H9 (cell line): ENCODE data around the gene CD93. TPM values are rescaled to one million over a fixed set of nuclear protein-coding genes. Genes with fewer than 3 reads are reported as not detected.

Experiments
- DNase-seq: peaks from one replicate; pipeline ENCODE4 v3.0.0-alpha.2; 2017
- H2AFZ ChIP-seq: one replicate; pipeline ENCODE4 v1.6.1; 2013; ENCODE audit warnings: mild to moderate bottlenecking, low read length, control low read depth, moderate library complexity
- H2AK5ac ChIP-seq: 2 replicates; pipeline ENCODE4 v1.6.1; 2013; ENCODE audit warnings: low read length, control low read depth, mixed read lengths; ENCODE audit not compliant: insufficient read length
- H2BK120ac ChIP-seq: one replicate; pipeline ENCODE4 v1.6.1; 2013; ENCODE audit warnings: low read depth, mild to moderate bottlenecking, low read length, control low read depth, inconsistent platforms; ENCODE audit not compliant: poor library complexity, severe bottlenecking
- H2BK12ac ChIP-seq: 2 replicates; pipeline ENCODE4 v1.6.1; 2013; ENCODE audit warnings: low read length, control low read depth, mixed read lengths, low read depth; ENCODE audit not compliant: insufficient read length
- H2BK15ac ChIP-seq: 2 replicates; pipeline ENCODE4 v1.6.1; 2013; ENCODE audit warnings: low read depth, low read length, control low read depth
- H2BK20ac ChIP-seq: one replicate; pipeline ENCODE4 v1.6.1; 2013; ENCODE audit warnings: low read depth, mild to moderate bottlenecking, low read length, control low read depth, inconsistent platforms; ENCODE audit not compliant: poor library complexity, severe bottlenecking
- H2BK5ac ChIP-seq: 2 replicates; pipeline ENCODE4 v1.6.1; 2013; ENCODE audit warnings: low read length, control low read depth, mixed read lengths; ENCODE audit not compliant: insufficient read length
- H3K14ac ChIP-seq: 2 replicates; pipeline ENCODE4 v1.6.1; 2013; ENCODE audit warnings: low read length, control low read depth; ENCODE audit not compliant: insufficient read depth
- H3K18ac ChIP-seq: 2 replicates; pipeline ENCODE4 v1.6.1; 2013; ENCODE audit warnings: low read depth, mild to moderate bottlenecking, mixed read lengths, low read length, control low read depth; ENCODE audit not compliant: insufficient read length
- H3K23ac ChIP-seq: 2 replicates; pipeline ENCODE4 v1.6.1; 2013; ENCODE audit warnings: low read length, control low read depth, mixed read lengths, low read depth; ENCODE audit not compliant: insufficient read length
- H3K23me2 ChIP-seq: 2 replicates; pipeline ENCODE4 v1.6.1; 2013; ENCODE audit warnings: low read depth, mild to moderate bottlenecking, mixed read lengths, low read length, control low read depth; ENCODE audit not compliant: insufficient read length, poor library complexity, severe bottlenecking
- H3K27ac ChIP-seq: 2 replicates; pipeline ENCODE4 v1.5.1; 2013; ENCODE audit warnings: low read length, control low read depth, mixed read lengths, low read depth; ENCODE audit not compliant: insufficient read length
- H3K27me3 ChIP-seq: 2 replicates; pipeline ENCODE4 v1.6.1; 2013; ENCODE audit warnings: low read length, control low read depth, inconsistent platforms; ENCODE audit not compliant: insufficient read depth
- H3K4ac ChIP-seq: 2 replicates; pipeline ENCODE4 v1.6.1; 2013; ENCODE audit warnings: low read depth, mild to moderate bottlenecking, control low read depth, inconsistent platforms, low read length, moderate library complexity
- H3K4me1 ChIP-seq: 2 replicates; pipeline ENCODE4 v1.6.1; 2013; ENCODE audit warnings: low read length, control low read depth, inconsistent platforms; ENCODE audit not compliant: insufficient read depth
- H3K4me2 ChIP-seq: 2 replicates; pipeline ENCODE4 v1.6.1; 2013; ENCODE audit warnings: low read length, control low read depth, mixed read lengths; ENCODE audit not compliant: insufficient read length, insufficient read depth
- H3K56ac ChIP-seq: 2 replicates; pipeline ENCODE4 v1.6.1; 2013; ENCODE audit warnings: low read depth, mild to moderate bottlenecking, mixed read lengths, low read length, control low read depth; ENCODE audit not compliant: insufficient read length
- H3K79me1 ChIP-seq: 2 replicates; pipeline ENCODE4 v1.6.1; 2013; ENCODE audit warnings: low read depth, mild to moderate bottlenecking, moderate library complexity, low read length, control low read depth, inconsistent platforms; ENCODE audit not compliant: insufficient read depth, poor library complexity, severe bottlenecking
- H3K79me2 ChIP-seq: 2 replicates; pipeline ENCODE4 v1.6.1; 2013; ENCODE audit warnings: low read length, control low read depth, inconsistent platforms; ENCODE audit not compliant: insufficient read depth
- H3K9ac ChIP-seq: 2 replicates; pipeline ENCODE4 v1.6.1; 2013; ENCODE audit warnings: low read length, control low read depth, mixed read lengths; ENCODE audit not compliant: insufficient read length; ENCODE audit errors: extremely low read depth
- H3K9me3 ChIP-seq: one replicate; pipeline ENCODE4 v1.6.1; 2013; ENCODE audit warnings: low read depth, low read length, inconsistent platforms; ENCODE audit not compliant: control insufficient read depth
- H3T11ph ChIP-seq: one replicate; pipeline ENCODE4 v1.6.1; 2013; ENCODE audit warnings: mild to moderate bottlenecking, low read length, control low read depth, inconsistent platforms
- H4K20me1 ChIP-seq: one replicate; pipeline ENCODE4 v1.6.1; 2013; ENCODE audit not compliant: control insufficient read depth, insufficient read length, insufficient read depth
- H4K5ac ChIP-seq: 2 replicates; pipeline ENCODE4 v1.6.1; 2013; ENCODE audit warnings: low read depth, mild to moderate bottlenecking, mixed read lengths, low read length, control low read depth; ENCODE audit not compliant: insufficient read length
- H4K8ac ChIP-seq: replicated peaks from 2 replicates; pipeline ENCODE4 v1.6.1; 2013; ENCODE audit warnings: low read length, control low read depth, mixed read lengths, low read depth; ENCODE audit not compliant: insufficient read length
- H4K91ac ChIP-seq: 2 replicates; pipeline ENCODE4 v1.6.1; 2013; ENCODE audit warnings: low read depth, mild to moderate bottlenecking, moderate library complexity, mixed read lengths, low read length, control low read depth; ENCODE audit not compliant: insufficient read length
- H3K27ac Mint-ChIP-seq, 3 experiments: 2 replicates in 2 of 3; 3 replicates in 1 of 3; pipeline ENCODE4 v1.8.0; 2020 to 2021; ENCODE audit warnings: mixed read lengths in 3 of 3, mild to moderate bottlenecking in 1 of 3, moderate library complexity in 1 of 3
- H3K27me3 Mint-ChIP-seq: 2 replicates; pipeline ENCODE4 v1.8.0; 2021; ENCODE audit warnings: low read depth, mild to moderate bottlenecking, moderate library complexity, mixed read lengths
- H3K36me3 Mint-ChIP-seq, 3 experiments: 2 replicates in 2 of 3; 3 replicates in 1 of 3; pipeline ENCODE4 v1.8.0; 2020 to 2021; ENCODE audit warnings: low read depth in 3 of 3, mixed read lengths in 3 of 3; ENCODE audit not compliant: insufficient read depth in 1 of 3
- H3K4me1 Mint-ChIP-seq, 2 experiments: 2 replicates each; pipeline ENCODE4 v1.8.0; 2020; ENCODE audit warnings: mixed read lengths in 2 of 2
- H3K4me3 Mint-ChIP-seq, 2 experiments: 2 replicates in 1 of 2; 3 replicates in 1 of 2; pipeline ENCODE4 v1.8.0; 2020 to 2021; ENCODE audit warnings: mild to moderate bottlenecking in 2 of 2, mixed read lengths in 2 of 2, moderate library complexity in 1 of 2
- H3K9me3 Mint-ChIP-seq, 2 experiments: 2 replicates in 1 of 2; 3 replicates in 1 of 2; pipeline ENCODE4 v1.8.0; 2020; ENCODE audit warnings: mild to moderate bottlenecking in 2 of 2, mixed read lengths in 2 of 2, moderate library complexity in 1 of 2
- CTCF ChIP-seq: fragments of 200-600 bp; sonication (generic); conservative IDR thresholded peaks from 3 replicates; pipeline ENCODE4 v1.8.0; 2021; ENCODE audit warnings: antibody characterized with exemption, mild to moderate bottlenecking
- WGBS: extraction: QIAGEN DNeasy Blood & Tissue Kit; methylation state at CpG from one replicate; pipeline ENCODE4 v1.1.7; 2013; ENCODE audit warnings: missing lambda C conversion rate, low lambda C conversion rate, mixed read lengths; ENCODE audit not compliant: insufficient read length; ENCODE audit errors: extremely low coverage; 5-methylcytosine and 5-hydroxymethylcytosine counted together
- total RNA-seq: library from RNA; stranded (reverse); gene quantifications from 2 replicates; pipeline ENCODE4 v1.2.1, GENCODE V29; 2021

The CD93 gene
- total RNA-seq, 1 experiment from 2014 or later = not detected

- no peaks in the 10 kb centered on the region for H3K79me1 ChIP-seq
- no peaks in the 10 kb centered on the region; the same call in 1 of the 2 replicates for H3K4me1 ChIP-seq
- no peak overlapping the region for H3T11ph ChIP-seq
- no peak overlapping the region for H2AFZ ChIP-seq
- no peak overlapping the region for H3K4me3 Mint-ChIP-seq
- no CpG with 5 or more reads among the region's 1 CpG for WGBS
- H3K79me2 ChIP-seq = no peaks in the 10 kb centered on the region
- H3K14ac ChIP-seq = no peak overlapping the region
- no peaks in the 10 kb centered on the region for H4K20me1 ChIP-seq
- H3K9ac ChIP-seq = no peak overlapping the region
- no peak overlapping the region for H3K56ac ChIP-seq
- no peak overlapping the region for H4K8ac ChIP-seq
- no peak overlapping the region for H2AK5ac ChIP-seq
- no peak overlapping the region for H2BK5ac ChIP-seq
- no peak overlapping the region for H3K4ac ChIP-seq
- H2BK120ac ChIP-seq = no peak overlapping the region
- no peak overlapping the region for H4K91ac ChIP-seq
- no peaks in the 10 kb centered on the region for H3K23me2 ChIP-seq
- no peak overlapping the region for H4K5ac ChIP-seq
- H3K9me3 Mint-ChIP-seq = no peaks in the 10 kb centered on the region; a peak in 1 of 5 replicates
- no peaks in the 10 kb centered on the region for H3K27me3 ChIP-seq
- TF ChIP-seq CTCF = no peak
- H2BK15ac ChIP-seq = no peak overlapping the region
- no peak overlapping the region for H2BK20ac ChIP-seq
- no peak overlapping the region for H3K27ac ChIP-seq
- peaks cover 2% of the 10 kb centered on the region; the same call in 1 of the 2 replicates for H3K27me3 Mint-ChIP-seq
- no peak overlapping the region for H3K23ac ChIP-seq
- H3K18ac ChIP-seq = no peak overlapping the region
- no peaks in the 10 kb centered on the region; a peak in 1 of 7 replicates for H3K36me3 Mint-ChIP-seq
- no peak overlapping the region for H2BK12ac ChIP-seq
- no peaks in the 10 kb centered on the region for H3K9me3 ChIP-seq
- H3K4me1 Mint-ChIP-seq = no peaks in the 10 kb centered on the region
- DNase-seq = no peak
- no peak overlapping the region for H3K4me2 ChIP-seq
- no peak overlapping the region for H3K27ac Mint-ChIP-seq
These were observed 26.5 kb upstream of the CD93 start for GRCh38 chr20:23112595-23112994.
